ENCODE data around the gene ESRRB.

The ESRRB gene

DNA sequence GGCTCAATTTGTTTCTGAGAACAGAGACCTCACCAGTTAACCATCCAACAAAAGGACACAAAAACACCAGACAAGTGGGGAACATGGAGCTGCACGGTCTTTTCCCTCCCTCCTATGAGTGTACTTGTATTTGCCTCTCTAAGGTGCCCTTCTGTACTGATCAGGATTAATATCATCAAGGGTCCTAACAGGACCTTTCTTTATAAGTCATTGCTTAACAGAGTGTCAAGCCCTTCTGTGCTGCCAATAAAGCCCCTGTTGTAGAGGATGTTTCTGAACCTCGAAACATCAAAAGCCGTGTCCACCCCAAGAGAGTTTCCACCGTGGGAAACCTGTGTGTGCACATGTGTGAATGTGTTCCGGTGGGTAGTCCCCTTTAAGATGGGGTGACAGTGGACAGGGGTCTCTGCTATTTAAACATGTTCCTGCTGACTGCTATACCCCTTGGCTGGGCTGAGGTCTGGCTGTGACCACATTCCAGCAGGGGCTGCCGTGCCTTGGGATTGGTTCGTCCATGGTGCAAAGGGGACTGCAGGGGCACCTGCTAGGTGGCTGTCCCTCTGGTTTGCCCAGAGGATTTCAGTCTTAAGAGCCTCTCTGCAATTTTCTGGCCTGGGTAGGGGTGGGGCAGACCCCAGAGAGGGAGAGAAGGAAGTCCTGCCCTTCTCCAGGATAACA, 6.0 kb downstream of the ESRRB start:
- Mint-ChIP-seq H3K4me3 (no peak overlapping the region), H3K27ac (no peak overlapping the region), H3K9me3 (no peaks in the 10 kb centered on the region), H3K36me3 (no peaks in the 10 kb centered on the region), H3K4me1 (peaks cover 4% of the 10 kb centered on the region)
- DNase-seq (ENCODE audit: low spot score in 2 of 2) (no peak), ATAC-seq (no peak)

- no peak for ATAC-seq
- Mint-ChIP-seq H3K36me3 (no peaks in the 10 kb centered on the region), H3K4me3 (no peak overlapping the region), H3K4me1 (peaks cover 2% of the 10 kb centered on the region), H3K9me3 (no peaks in the 10 kb centered on the region), H3K27ac (no peak overlapping the region)
- DNase-seq (ENCODE audit: low spot score in 2 of 2), result no peak
Observed at GRCh38 chr14:76382495-76382832, 6.5 kb downstream of the ESRRB start.

DNA sequence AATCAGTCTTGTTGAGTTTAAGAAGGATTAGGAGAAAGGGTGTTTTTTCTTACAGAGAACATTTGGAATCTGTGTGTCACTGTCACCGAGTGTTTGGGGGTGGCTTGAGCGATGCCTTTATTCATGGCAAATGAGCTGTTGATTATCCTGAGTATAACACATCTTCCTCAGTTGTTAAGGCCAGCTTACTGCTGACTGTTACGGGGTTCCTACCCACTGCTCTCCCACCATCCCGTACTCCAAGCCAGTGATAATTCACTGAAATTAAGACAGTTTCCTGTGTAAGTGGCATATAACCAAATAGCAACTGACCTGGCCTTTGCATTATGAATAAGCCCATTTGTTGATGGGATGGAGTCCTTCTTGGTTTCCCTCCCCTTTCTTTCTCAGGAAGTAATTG, 9.5 kb downstream of the ESRRB start:
- Mint-ChIP-seq H3K9me3 (no peaks in the 10 kb centered on the region), H3K4me3 (no peak overlapping the region), H3K36me3 (no peaks in the 10 kb centered on the region), H3K4me1 (no peaks in the 10 kb centered on the region), H3K27ac (no peak overlapping the region)
- no peak for ATAC-seq
- no peak for DNase-seq (ENCODE audit: low spot score in 2 of 2)

GRCh38 chr14:76386944-76387782, 11.2 kb downstream of the ESRRB start:
- no peak overlapping the region for H3K27ac Mint-ChIP-seq
- no peaks in the 10 kb centered on the region for H3K9me3 Mint-ChIP-seq
- H3K4me1 Mint-ChIP-seq, result no peaks in the 10 kb centered on the region
- peak; percentile 79 for ATAC-seq
- peak; percentile 58 to 86 for DNase-seq (ENCODE audit: low spot score in 2 of 2)
- no peak overlapping the region for H3K4me3 Mint-ChIP-seq
- no peaks in the 10 kb centered on the region for H3K36me3 Mint-ChIP-seq

- Mint-ChIP-seq H3K9me3 (no peaks in the 10 kb centered on the region), H3K4me1 (no peaks in the 10 kb centered on the region), H3K36me3 (no peaks in the 10 kb centered on the region), H3K4me3 (no peak overlapping the region), H3K27ac (no peak overlapping the region)
- ATAC-seq (no peak), DNase-seq (ENCODE audit: low spot score in 2 of 2) (no peak)
Observed at GRCh38 chr14:76389841-76390240, 13.9 kb downstream of the ESRRB start.

DNA sequence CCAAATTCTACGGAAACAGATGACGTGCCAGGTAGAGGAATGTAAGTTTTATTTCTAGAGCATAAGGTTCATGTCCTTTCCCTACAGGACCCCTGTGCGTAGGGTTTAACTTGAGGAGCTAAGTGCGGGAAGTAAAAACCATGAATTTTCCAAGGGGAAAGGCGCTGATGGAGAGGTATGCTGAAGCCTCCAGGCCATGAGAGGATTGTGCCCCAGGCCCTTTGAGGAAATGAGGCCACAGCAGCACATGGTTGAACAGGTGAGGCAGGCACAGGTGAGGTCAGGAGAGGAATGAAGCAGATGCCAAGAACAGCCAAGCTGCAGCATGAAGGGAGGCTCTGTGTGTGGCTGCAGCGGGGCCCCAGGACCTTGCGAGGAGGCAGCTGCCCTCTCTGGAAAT, 14.7 kb downstream of the ESRRB start:
- Mint-ChIP-seq H3K9me3 (no peaks in the 10 kb centered on the region), H3K4me1 (no peaks in the 10 kb centered on the region), H3K4me3 (no peak overlapping the region), H3K27ac (no peak overlapping the region), H3K36me3 (no peaks in the 10 kb centered on the region)
- no peak for DNase-seq (ENCODE audit: low spot score in 2 of 2)
- ATAC-seq, result no peak

GRCh38 chr14:76391981-76392690, 16.2 kb downstream of the ESRRB start:
- Mint-ChIP-seq H3K36me3 (no peaks in the 10 kb centered on the region), H3K27ac (no peak overlapping the region), H3K4me3 (no peak overlapping the region), H3K9me3 (no peaks in the 10 kb centered on the region), H3K4me1 (no peaks in the 10 kb centered on the region)
- ATAC-seq, result no peak
- DNase-seq (ENCODE audit: low spot score in 2 of 2), result no peak

DNA sequence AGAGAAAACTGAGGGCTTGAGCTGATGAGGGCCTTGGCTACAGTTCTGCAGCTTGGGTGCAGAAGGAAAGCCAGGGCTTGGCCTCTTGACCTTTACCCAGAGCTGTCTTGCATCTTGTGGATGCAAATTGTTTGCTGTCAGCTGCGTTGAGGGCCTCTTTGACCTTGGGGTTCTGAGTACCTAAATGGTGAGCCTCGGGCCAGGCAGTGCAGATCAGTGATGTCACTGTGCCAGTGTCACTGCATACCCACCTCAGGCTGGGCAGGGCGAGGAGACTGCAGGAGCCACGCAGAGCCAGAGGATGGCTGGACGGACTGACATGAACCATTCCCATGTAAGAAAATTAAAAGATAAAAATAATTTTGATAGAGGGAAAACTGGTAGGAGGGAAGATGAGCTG, 18.6 kb downstream of the ESRRB start:
- no peak for DNase-seq (ENCODE audit: low spot score in 2 of 2)
- H3K4me1 Mint-ChIP-seq, result no peaks in the 10 kb centered on the region
- ATAC-seq, result no peak
- no peak overlapping the region for H3K27ac Mint-ChIP-seq
- H3K36me3 Mint-ChIP-seq, result no peaks in the 10 kb centered on the region
- no peaks in the 10 kb centered on the region for H3K9me3 Mint-ChIP-seq
- H3K4me3 Mint-ChIP-seq, result no peak overlapping the region

- no peaks in the 10 kb centered on the region for H3K36me3 Mint-ChIP-seq
- ATAC-seq (no peak), DNase-seq (ENCODE audit: low spot score in 2 of 2) (no peak)
- no peak overlapping the region for H3K27ac Mint-ChIP-seq
- no peaks in the 10 kb centered on the region for H3K4me1 Mint-ChIP-seq
- H3K9me3 Mint-ChIP-seq, result no peaks in the 10 kb centered on the region
- no peak overlapping the region for H3K4me3 Mint-ChIP-seq
Observed at GRCh38 chr14:76395161-76395560, 19.2 kb downstream of the ESRRB start.

GRCh38 chr14:76396714-76397187, 20.8 kb downstream of the ESRRB start:
- Mint-ChIP-seq H3K27ac (no peak overlapping the region), H3K9me3 (no peaks in the 10 kb centered on the region), H3K4me1 (no peaks in the 10 kb centered on the region), H3K36me3 (no peaks in the 10 kb centered on the region), H3K4me3 (no peak overlapping the region)
- ATAC-seq (no peak), DNase-seq (ENCODE audit: low spot score in 2 of 2) (no peak)

DNA sequence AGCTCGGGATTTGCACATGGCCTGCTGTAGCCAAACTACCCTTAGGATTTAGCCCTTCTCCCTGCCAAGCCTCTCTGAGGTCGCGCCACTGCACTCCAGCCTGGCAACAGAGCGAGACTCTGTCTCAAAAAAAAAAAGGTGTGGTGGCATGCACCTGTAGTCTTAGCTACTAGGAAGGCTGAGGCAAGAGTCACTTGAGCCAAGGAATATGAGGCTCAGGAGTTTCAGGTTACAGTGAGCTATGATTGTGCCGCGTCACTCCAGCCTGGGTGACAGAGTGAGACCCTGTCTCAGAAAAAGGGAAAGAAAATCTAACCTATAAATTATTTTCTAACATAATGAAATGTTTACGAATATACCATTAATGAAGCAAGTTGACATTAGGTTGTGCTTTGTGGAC, 29.7 kb downstream of the ESRRB start:
- no peaks in the 10 kb centered on the region for H3K9me3 Mint-ChIP-seq
- H3K4me3 Mint-ChIP-seq, result no peak overlapping the region
- no peak overlapping the region for H3K27ac Mint-ChIP-seq
- no peaks in the 10 kb centered on the region for H3K36me3 Mint-ChIP-seq
- no peak for DNase-seq (ENCODE audit: low spot score in 2 of 2)
- ATAC-seq, result no peak
- no peaks in the 10 kb centered on the region for H3K4me1 Mint-ChIP-seq

- Mint-ChIP-seq H3K4me3 (no peak overlapping the region), H3K9me3 (no peaks in the 10 kb centered on the region), H3K27ac (no peak overlapping the region), H3K36me3 (no peaks in the 10 kb centered on the region), H3K4me1 (no peaks in the 10 kb centered on the region)
- ATAC-seq (no peak), DNase-seq (ENCODE audit: low spot score in 2 of 2) (no peak)
Observed at GRCh38 chr14:76407449-76408150, 31.7 kb downstream of the ESRRB start.

DNA sequence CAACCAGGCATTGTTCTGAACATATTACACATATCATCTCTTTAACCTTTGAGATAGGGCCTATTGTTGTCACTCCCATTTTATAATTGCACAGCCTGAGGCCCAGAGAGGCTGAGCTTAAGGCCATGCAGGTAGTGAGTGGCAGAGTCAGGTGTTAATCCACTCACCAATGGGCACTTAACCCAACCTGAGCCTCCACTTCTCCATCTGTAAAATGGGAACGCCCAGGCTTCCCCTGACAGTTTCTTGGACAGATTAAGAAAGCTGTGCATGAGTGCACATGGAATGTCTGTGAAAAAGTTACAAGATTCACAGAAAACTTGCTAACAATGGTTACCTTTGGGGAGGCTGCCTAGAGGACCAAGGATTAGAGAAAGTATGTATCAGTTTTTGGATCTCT, 32.9 kb downstream of the ESRRB start:
- no peak for ATAC-seq

GRCh38 chr14:76412501-76412900, 36.6 kb downstream of the ESRRB start:
- DNase-seq (ENCODE audit: low spot score in 2 of 2), result no peak
- H3K27ac Mint-ChIP-seq, result no peak overlapping the region
- no peaks in the 10 kb centered on the region for H3K36me3 Mint-ChIP-seq
- no peaks in the 10 kb centered on the region for H3K4me1 Mint-ChIP-seq
- ATAC-seq, result no peak
- no peak overlapping the region for H3K4me3 Mint-ChIP-seq
- no peaks in the 10 kb centered on the region for H3K9me3 Mint-ChIP-seq

More for the DNA sequence above, 32.9 kb downstream of the ESRRB start:
- Mint-ChIP-seq H3K36me3 (no peaks in the 10 kb centered on the region), H3K27ac (no peak overlapping the region), H3K4me1 (no peaks in the 10 kb centered on the region), H3K9me3 (no peaks in the 10 kb centered on the region), H3K4me3 (no peak overlapping the region)
- DNase-seq (ENCODE audit: low spot score in 2 of 2), result no peak
